ENCODE data around the gene SLC9A6. TPM values are rescaled to one million over a fixed set of nuclear protein-coding genes. Genes with fewer than 3 reads are reported as not detected.

SLC9A6 gene
- total RNA-seq, 2 donors from 2014 or later, result 13.9 to 14.9 TPM

DNA sequence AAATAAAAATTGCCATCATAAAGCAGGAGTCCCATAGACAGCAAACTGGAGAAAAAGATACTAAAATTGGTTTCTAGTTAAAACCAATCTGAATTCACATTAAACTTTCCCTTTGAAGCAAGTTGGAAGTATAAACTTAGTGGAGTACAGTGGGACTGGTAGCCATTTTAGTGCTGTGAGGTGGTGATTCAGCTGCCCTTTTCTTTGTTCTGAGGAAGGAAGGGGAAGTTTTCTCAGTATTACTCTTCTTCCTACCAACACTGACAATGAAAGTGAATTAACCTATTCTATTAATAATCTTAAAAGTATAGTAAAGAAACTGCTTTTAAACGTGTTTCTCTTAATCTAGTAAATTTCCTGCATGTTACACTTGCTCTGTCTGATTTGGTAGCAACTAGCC is 36.7 kb downstream of the SLC9A6 start:
- no peaks in the 10 kb centered on the region for H3K4me1 ChIP-seq (ENCODE audit: control insufficient read depth in 1 of 2, low read depth in 2 of 2)
- H3K27ac ChIP-seq, result no peak overlapping the region
- no peaks in the 10 kb centered on the region for H3K9me3 ChIP-seq
- no peak overlapping the region for H3K4me3 ChIP-seq
- ATAC-seq (ENCODE audit: insufficient number of reproducible peaks, low FRiP score, low read depth), result no peak
- no peaks in the 10 kb centered on the region for H3K27me3 ChIP-seq (replicated peaks; ENCODE audit: insufficient read depth)
- no peaks in the 10 kb centered on the region for H3K36me3 ChIP-seq
- TF ChIP-seq, protein P1, sequence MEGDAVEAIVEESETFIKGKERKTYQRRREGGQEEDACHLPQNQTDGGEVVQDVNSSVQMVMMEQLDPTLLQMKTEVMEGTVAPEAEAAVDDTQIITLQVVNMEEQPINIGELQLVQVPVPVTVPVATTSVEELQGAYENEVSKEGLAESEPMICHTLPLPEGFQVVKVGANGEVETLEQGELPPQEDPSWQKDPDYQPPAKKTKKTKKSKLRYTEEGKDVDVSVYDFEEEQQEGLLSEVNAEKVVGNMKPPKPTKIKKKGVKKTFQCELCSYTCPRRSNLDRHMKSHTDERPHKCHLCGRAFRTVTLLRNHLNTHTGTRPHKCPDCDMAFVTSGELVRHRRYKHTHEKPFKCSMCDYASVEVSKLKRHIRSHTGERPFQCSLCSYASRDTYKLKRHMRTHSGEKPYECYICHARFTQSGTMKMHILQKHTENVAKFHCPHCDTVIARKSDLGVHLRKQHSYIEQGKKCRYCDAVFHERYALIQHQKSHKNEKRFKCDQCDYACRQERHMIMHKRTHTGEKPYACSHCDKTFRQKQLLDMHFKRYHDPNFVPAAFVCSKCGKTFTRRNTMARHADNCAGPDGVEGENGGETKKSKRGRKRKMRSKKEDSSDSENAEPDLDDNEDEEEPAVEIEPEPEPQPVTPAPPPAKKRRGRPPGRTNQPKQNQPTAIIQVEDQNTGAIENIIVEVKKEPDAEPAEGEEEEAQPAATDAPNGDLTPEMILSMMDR (IDR thresholded peaks at IDR 0.05), result no peak
- no peak for DNase-seq (ENCODE audit: low spot score)

DNA sequence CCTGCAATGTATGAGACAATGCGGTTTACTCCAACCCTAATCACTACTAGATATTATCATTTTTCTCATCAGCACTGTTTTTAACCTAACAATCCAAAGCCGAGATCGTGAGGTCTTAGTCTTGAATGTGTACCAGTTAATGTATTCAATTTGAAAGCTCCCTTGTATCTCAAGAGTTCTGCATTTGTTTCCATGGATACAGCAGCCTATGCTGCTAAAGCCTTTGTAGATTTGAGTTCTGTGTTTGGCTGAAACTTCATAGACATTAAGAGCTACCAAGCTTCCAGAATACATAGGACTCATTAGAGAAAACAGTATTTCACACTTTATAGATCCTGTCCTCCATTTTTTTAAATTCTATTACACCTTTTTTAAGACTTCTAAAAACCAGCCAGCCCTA is 39.9 kb downstream of the SLC9A6 start:
- Histone ChIP-seq H3K27ac (no peak overlapping the region), H3K9me3 (no peaks in the 10 kb centered on the region), H3K4me3 (no peak overlapping the region), H3K4me1 (ENCODE audit: control insufficient read depth in 1 of 2, low read depth in 2 of 2) (peaks cover 3 to 12% of the 10 kb centered on the region in 2 donors), H3K27me3 (replicated peaks; ENCODE audit: insufficient read depth) (no peaks in the 10 kb centered on the region), H3K36me3 (no peaks in the 10 kb centered on the region)
- ATAC-seq (ENCODE audit: insufficient number of reproducible peaks, low FRiP score, low read depth) (no peak), DNase-seq (ENCODE audit: low spot score) (no peak)
- TF ChIP-seq, protein P1 (IDR thresholded peaks at IDR 0.05), result no peak

DNA sequence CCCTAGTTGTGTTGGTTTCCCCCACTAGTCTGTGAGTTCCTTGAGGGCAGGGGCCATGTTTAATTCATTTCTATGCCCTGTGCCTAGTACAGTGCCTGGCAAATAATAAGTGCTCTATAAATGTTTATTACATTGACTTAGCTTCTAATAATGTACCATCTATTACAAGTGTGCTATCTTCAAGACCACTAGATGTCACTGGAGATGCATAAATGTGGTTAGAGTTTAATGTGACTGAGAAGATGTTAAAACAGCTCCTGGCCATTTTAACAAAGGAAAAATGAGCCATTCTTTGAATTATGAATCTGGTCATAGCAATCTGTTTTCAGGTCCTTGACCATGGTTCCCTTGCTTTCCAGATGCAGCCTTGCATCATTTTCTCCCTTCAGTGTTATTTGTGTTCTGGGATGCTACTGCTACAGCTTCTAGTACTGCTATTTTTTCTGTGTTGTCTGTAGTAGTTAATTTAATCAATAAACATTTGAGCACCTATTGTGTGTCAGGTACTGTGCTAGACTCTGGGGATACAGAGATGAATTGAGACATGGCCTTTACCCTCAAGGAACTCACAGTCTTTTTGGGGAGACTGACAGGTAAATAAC is 43.2 kb downstream of the SLC9A6 start:
- Histone ChIP-seq H3K9me3 (no peaks in the 10 kb centered on the region), H3K4me3 (no peak overlapping the region), H3K27me3 (replicated peaks; ENCODE audit: insufficient read depth) (no peaks in the 10 kb centered on the region), H3K27ac (peak overlapping the region; percentile 90 to 91), H3K4me1 (ENCODE audit: control insufficient read depth in 1 of 2, low read depth in 2 of 2) (peaks cover 15 to 43% of the 10 kb centered on the region in 2 donors), H3K36me3 (no peaks in the 10 kb centered on the region)
- DNase-seq (ENCODE audit: low spot score) (no peak), ATAC-seq (ENCODE audit: insufficient number of reproducible peaks, low FRiP score, low read depth) (no peak)
- TF ChIP-seq, protein P1 (IDR thresholded peaks at IDR 0.05), result peak; percentile 48

DNA sequence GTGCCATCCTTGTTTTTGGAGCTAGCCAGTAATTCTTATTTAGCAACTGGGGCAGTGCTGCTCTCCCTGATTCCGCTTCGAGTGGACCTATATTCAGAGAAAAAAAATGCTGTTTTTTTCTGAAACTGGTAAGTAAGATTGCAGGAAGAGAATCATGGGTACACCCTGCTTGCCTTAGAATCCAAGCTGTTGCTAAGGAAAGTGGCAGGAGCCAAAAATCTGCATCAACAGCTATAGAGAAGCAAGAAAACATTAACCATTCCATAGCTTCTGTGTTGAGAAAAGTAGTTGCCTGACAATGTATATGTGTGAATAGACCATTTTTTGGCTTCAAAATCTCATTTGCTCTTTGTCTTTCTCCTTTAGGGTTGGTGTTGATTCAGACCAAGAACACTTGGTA is 44.5 kb downstream of the SLC9A6 start:
- TF ChIP-seq, protein P1 (IDR thresholded peaks at IDR 0.05), result no peak
- DNase-seq (ENCODE audit: low spot score) (no peak), ATAC-seq (ENCODE audit: insufficient number of reproducible peaks, low FRiP score, low read depth) (no peak)
- Histone ChIP-seq H3K36me3 (no peaks in the 10 kb centered on the region), H3K27me3 (replicated peaks; ENCODE audit: insufficient read depth) (no peaks in the 10 kb centered on the region), H3K27ac (peak overlapping the region; percentile 90 to 91), H3K4me3 (peak overlapping the region; percentile 45), H3K9me3 (no peaks in the 10 kb centered on the region), H3K4me1 (ENCODE audit: control insufficient read depth in 1 of 2, low read depth in 2 of 2) (peaks cover 15 to 56% of the 10 kb centered on the region in 2 donors)

DNA sequence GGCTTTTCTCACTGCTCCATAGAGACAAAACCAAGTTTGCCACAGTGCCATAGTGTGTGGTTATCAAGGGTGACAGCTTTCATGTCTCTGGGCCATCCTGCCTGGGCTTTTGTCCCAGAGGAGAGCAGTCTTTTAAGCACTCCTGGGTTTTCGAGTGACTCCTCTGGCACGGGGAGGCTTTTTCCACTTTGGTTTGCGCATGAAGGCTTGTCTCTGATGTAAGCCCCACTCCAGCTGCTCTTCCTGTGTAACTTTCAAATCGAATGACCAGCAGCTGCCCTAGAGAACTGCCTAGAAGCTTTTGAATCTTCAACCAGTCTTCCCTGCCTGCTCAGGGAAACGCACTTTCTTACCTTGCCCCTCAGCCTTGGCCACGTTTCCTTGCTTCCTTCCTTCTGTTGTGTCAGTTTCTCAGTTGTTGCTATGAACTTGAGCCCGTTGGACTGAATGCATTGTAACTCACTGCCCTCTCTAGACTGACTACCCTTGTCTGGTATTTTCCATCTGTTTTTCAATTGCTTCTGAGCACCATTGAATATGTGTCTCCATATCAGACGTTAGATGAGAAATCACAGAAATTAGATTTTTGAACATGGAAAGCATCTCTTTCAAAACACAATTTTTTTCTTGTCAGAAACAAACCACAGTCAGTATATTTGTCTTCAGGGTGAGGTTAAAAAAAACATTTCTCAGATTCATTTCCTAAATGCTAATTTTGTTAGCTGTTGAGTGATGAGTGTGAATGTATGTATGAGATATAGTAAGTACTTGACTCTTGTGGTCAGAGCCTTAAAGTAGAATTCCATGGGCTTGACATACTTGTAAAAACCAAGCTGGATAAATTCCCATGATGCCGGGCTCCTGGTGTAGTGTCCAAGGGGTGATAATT is 45.3 kb downstream of the SLC9A6 start:
- ATAC-seq (ENCODE audit: insufficient number of reproducible peaks, low FRiP score, low read depth), result peak; percentile 39
- Histone ChIP-seq H3K4me1 (ENCODE audit: control insufficient read depth in 1 of 2, low read depth in 2 of 2) (peaks cover 15 to 57% of the 10 kb centered on the region in 2 donors), H3K4me3 (peak overlapping the region; percentile 45)

More for the DNA sequence above, 45.3 kb downstream of the SLC9A6 start:
- H3K27me3 ChIP-seq (replicated peaks; ENCODE audit: insufficient read depth), result no peaks in the 10 kb centered on the region
- H3K36me3 ChIP-seq, result no peaks in the 10 kb centered on the region
- no peaks in the 10 kb centered on the region for H3K9me3 ChIP-seq
- TF ChIP-seq, protein P1 (IDR thresholded peaks at IDR 0.05), result no peak
- DNase-seq (ENCODE audit: low spot score), result no peak
- H3K27ac ChIP-seq, result peak overlapping the region; percentile 90 to 91
